Loucy (cell line): ENCODE results near the gene MST1.

Source experiments
- CTCF ChIP-seq: fragments of 200-600 bp; sonication (generic); conservative IDR thresholded peaks from 2 replicates; pipeline ENCODE4 v1.5.1; 2014; ENCODE audit warnings: mild to moderate bottlenecking, antibody characterized with exemption, low read length
- EZH2phosphoT487 ChIP-seq: fragments of 200-600 bp; IDR thresholded peaks from 2 replicates; pipeline ENCODE4 v1.6.1; 2018; ENCODE audit warnings: antibody characterized with exemption, mild to moderate bottlenecking, moderate library complexity, borderline replicate concordance

- TF ChIP-seq CTCF (no peak), EZH2phosphoT487 (no peak)
These were observed 46.5 kb downstream of the MST1 start for GRCh38 chr3:49642708-49643145.
